Epidermal melanocyte (primary cell): Measurements from ENCODE around the gene EHMT2.
"Not testable (repeated sequence)": the region's sequence is repeated elsewhere in the genome, so short reads cannot be mapped to it uniquely, and the experiment has no call there.

ENCODE experiments used
- DNase-seq: peaks from one replicate; pipeline ENCODE4 v3.0.0; 2011; ENCODE audit warnings: low spot score; ENCODE audit not compliant: insufficient read length

EHMT2 gene

GRCh38 chr6:31915351-31915750, 17.9 kb upstream of the EHMT2 start:
- DNase-seq, result no peak

DNA sequence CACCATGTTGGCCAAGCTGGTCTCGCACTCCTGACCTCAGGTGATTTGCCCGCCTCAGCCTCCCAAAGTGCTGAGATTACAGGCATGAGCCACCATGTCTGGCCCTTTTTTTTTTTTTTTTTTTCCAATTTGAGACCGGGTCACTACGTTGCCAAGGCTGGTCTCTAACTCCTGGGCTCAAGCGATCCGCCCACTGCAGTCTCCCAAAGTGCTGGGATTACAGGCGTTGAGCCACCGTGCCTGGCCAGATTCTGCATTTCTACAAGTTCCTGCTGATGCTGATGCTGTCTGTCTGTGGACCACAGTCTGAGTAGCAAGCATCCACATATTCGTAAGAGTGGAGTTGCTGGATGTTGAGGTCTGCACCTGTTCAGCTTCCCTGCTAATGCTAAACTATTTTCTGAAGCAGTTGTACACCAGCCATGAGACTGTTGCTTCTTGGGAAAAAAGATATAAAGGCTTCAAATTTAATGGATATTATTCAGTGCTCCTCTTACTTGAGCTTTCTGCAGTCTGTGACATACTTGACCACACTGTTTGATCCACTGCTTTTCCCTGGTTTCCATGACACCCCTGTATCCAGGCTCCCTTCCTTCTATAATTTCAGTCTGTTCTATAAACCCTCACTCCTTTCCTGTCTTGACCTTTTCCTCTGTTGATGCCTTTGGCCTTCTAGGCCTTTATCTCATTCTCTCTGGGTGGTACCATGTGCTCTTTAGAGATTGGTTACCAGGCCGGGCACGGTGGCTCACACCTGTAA, 14.5 kb upstream of the EHMT2 start:
- DNase-seq, result no peak

DNA sequence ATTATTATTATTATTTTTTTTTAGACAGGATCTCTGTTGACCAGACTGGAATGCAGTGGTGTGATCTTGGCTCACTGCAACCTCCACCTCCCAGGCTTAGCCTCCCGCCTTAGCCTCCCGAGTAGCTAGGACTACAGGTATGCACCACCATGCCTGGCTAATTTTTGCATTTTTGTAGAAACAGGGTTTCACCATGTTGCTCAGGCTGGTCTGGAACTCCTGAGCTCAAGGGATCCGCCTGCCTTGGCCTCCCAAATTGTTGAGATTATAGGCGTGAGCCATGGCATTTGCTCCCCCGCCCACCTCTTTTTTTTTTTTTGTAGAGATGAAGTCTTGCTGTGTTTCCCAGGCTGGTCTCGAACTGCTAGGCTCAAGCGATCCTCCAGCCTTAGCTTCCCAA, 11.8 kb upstream of the EHMT2 start:
- DNase-seq, result not testable (repeated sequence)

DNA sequence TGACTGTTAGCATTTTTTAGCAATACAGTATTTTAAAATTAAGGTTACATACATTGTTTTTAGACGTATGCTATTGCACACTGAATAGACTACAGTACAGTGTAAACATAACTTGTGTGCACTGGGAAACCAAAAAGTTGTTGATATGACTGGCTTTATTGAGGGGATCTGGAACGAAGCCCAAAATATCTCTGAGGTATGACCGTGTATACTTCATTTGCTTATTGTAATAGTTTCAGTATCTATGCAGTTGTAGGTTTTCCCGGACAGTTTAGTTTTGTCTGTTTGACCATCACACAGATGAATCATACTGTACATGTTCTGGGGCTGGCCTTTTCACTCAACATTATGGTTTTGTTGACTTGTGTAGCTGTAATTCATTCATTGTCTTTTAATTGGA, 11.3 kb upstream of the EHMT2 start:
- DNase-seq, result no peak

- DNase-seq, result not testable (repeated sequence)
These were observed 10.8 kb upstream of the EHMT2 start for GRCh38 chr6:31908255-31908654.

DNA sequence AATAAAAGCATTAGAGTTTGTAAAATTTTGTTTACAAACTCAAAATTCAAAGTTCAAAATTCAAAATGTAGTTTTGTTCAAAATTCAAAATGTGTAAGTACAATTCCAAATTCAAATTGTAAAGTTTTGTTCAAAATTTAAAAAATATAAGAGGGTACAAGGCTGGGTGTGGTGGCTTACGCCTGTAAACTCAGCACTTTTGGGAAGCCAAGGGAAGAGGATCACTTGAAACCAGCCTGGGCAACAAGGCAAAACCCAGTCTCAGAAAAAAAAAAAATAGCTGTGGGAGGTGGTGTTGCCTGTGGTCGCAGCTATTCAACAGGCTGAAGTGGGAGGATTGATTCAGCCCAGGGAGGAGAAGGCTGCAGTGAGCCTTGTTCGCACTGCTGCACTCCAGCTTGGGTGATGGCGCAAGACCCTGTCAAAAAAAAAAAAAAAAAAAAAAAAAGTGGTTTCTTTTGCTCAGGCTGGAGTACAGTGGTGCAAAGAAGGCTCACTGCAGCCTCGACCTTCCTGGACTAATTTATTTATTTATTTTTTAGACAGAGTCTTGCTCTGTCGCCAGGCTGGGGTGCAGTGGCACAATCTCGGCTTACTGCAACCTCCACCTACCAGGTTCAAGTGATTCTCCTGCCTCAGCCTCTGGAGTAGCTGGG, 9.8 kb upstream of the EHMT2 start:
- DNase-seq, result no peak

- not testable (repeated sequence) for DNase-seq
These were observed 9.2 kb upstream of the EHMT2 start for GRCh38 chr6:31906727-31907126.

- DNase-seq, result no peak
These were observed 8.6 kb upstream of the EHMT2 start for GRCh38 chr6:31906122-31906521.

DNA sequence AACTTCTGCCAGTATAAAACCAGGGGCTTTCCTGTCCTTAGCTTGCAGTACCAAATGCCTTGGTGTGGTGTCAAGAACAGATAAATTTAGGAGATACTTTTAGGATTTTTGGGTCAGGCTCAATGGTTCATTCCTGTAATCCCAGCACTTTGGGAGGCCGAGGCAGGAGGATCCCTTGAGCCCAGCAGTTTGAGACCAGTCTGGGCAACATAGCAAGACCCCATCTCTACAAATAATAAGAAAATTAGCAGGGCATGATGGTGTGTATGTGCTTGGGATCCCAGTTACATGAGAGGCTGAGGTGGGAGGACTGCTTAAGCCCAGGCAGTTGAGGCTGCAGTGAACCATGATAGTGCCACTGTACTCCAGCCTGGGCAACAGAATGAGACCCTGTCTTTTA, 7.5 kb upstream of the EHMT2 start:
- no peak for DNase-seq

- no peak for DNase-seq
These were observed 6.5 kb upstream of the EHMT2 start for GRCh38 chr6:31903957-31904356.

- peak; percentile 85 for DNase-seq
These were observed 4.6 kb upstream of the EHMT2 start, which contains the start of gene ZBTB12 for GRCh38 chr6:31901953-31902643. Gene ZBTB12 (minus strand): TSS chr6:31902086. CDS start chr6:31901305, 781 bp downstream.

DNA sequence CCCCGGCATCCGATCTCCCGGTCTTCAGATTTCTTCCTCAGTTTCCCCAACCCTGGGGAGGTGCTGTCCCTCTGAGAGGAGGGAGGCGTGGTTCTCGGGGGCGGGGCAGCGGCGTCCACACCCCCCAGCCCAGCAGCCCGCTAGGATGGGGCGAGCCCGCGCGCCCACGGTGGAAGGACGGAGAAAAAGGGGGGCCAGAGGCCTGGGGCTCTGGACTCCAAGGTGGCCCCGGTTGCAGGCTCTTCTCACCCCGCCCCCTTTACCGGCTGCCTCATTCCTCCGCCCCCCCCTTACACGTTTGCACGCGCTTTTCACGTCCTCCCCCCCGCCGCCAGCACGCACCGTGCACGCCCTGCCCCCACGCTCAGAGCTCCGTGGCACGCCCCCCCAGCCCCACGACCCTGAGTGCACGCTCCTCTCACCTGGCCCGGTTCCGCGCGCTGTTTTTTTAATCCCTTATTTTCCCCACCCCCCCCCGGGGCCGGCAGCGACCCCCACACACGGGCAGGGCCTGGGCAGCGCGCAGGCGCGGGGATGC, 4.0 kb upstream of the EHMT2 start:
- no peak for DNase-seq

DNA sequence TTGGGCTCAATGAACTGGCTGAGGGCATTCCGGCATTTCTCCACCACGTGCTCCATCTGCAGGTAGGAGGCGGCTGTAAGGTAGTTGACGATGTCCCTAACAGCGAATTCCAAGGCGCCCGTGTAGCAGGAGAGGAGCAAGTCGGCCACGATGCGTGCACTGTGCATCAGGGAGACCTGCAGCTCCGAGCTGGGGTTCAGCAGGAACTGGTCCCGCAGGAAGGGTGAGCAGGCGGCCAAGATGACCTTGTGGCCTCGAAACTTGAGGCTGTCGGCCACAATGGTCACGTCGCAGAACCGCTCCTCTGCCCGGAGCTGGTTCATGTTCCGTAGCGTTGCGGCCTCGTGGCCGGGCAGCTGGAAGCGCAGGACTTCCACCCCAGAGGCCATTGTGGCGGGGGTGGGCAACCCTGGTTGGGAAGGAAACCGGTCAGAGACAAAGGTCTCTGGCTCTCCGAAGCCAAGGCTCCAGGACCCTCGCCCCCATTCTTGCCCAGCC, 3.5 kb upstream of the EHMT2 start:
- no peak for DNase-seq

DNA sequence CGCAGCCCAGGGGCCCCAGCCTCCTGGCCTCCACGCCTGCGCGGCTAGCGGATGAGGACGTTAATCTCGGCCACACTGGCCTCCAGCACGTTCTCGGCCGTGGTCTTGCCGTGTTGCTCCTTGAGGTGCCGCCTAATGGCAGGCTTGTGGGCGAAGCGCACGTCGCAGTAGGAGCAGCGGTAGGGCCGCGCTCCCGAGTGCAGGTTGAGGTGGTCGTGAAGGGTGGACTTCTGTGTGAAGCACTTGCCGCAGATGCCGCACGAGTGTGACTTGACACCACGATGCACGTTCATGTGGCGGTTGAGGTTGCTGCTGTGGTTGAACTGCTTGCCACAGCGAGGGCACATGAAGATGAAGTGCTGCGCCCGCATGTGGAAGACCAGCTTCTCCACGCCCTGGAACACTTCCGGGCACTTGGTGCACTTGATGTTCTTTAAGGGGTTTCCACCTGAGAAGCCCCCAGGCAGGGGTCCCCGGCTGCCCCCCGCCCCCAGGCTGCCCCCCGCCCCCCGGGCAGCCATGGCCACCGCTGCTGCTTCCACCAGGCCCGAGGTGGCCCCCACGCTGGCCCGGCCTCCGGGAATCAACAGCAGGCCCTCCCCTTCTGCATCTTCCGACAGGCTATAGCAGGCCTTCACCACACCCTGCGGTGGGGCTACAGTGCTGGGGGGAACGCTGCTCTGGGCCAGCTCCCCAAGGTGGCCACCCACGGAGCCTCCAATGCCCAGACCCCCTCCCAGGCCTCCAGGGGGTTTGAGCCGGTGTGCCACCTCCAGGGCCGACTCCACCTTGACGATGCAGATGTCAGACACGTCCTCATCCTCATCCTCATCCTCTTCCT, 2.6 kb upstream of the EHMT2 start:
- no peak for DNase-seq

DNA sequence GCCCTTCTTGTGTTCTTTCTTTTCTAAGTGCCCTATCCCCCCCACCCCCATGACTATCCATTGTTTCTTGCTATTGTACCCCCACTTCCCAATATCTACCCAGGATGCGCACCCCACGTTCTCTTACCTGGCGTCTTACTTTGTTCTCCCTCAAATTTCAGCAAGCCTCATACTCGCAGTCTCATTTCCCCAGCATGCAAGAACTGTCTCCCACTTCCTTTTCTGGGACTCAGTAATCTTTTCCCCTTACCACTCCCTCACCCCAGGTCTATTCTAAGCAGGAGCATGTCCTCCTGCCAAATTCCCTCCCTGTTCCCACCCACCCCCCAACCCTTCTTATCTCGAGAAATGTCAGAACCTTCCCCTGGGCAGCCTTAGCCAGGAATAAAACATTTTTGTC, 1.7 kb upstream of the EHMT2 start:
- no peak for DNase-seq

DNA sequence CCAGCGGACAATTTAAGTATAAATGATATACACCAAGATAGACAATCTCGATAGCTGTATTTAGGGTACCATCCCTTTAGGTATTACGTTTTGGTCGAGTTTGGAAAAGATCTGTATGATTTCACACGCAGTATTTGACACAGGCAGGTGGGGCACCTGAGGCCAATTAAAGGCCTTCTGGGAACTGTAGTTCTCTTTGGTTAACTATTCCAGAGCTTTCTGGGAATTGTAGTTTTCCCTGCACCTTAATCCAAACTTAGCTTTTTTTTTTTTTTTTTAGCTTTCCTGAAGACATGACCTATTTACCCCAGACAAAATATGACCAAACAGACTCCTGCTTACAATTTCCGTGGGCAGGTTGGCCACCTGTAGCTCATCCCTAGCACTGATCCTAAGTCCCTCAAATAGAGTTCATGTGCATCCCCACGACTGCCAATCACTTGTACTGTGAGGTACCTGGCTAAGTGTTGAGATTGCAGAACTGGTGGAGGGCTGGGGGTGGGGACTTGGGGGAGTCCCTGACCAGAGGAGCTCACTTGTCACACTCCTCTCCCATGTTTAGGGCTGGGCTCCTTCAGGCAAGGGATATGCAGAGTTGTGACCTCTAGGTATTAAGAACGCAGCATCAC, 999 bp upstream of the EHMT2 start:
- DNase-seq, result peak; percentile 34

DNA sequence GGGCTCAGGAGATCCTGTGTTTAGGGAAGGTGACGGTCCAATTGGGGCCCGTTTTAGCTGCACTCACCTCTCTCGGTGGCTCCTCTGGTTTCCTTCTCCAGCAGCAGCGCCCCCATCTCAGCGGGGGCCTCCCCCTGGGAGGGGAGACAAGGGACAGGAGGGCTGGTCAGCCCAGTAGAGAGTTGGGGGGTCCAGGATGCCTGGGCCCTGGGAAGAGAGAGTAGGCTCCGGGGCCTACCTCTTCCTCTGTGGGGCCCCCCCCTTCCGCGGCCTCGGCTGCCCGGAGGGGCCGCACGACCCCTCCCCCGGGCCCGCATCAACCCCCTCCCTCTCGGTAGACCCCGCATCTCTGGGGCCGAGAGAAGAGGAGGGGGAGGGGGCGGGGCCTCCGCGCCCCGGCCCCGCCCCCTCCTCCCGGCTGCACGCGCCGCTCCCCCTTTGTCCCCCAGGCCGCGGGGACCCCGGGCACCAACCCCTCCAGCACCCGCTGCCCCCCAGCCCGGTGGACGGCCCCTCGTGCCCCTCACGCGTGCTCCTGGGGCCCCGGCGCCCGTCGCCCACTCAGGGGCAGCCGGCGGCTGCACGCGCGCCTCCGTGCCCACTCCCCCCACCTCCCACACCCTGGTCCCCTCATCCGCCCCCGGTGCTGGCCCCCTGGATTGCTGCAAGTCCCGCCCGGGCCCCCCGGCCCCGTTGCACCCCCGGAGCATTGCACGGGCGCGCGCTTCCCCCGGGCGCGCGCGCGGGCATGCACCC, 464 bp downstream of the EHMT2 start:
- no peak for DNase-seq

GRCh38 chr6:31896493-31896855, 1.0 kb downstream of the EHMT2 start:
- DNase-seq, result no peak

- DNase-seq, result no peak
These were observed 4.7 kb downstream of the EHMT2 start for GRCh38 chr6:31892821-31893220.
